Measurements from ENCODE around the gene SLCO2A1.

Gene SLCO2A1

DNA sequence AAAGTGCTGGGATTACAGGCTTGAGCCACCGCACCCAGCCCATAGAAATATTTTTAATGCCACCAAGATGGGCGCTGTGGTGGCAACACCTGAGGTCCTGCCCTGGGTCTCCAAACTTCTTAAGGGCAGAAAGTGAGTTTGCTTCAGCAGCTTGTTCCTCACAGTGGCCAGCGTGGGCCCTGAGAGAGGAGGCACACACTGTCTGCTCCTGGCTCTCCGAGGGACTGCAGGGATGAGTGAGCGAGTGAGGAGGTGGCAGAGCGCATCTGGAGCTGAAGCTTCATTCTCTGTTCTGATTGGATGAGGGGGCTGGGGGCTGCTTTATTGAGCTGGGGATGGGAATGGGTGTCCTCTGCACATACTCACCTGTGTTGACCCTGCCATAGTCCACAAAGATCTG is 76.4 kb downstream of the SLCO2A1 start:
- Histone ChIP-seq H3K9ac (ENCODE audit: low read length) (no peak overlapping the region), H3K36me3 (ENCODE audit: low read length) (no peaks in the 10 kb centered on the region), H3F3A (ENCODE audit: insufficient read depth) (no peaks in the 10 kb centered on the region), H3K9me3 (ENCODE audit: insufficient read depth, low read length) (no peaks in the 10 kb centered on the region), H3K4me3 (ENCODE audit: insufficient read depth, low read length, poor library complexity, severe bottlenecking) (no peak overlapping the region), H3K27ac (ENCODE audit: low read depth, low read length) (no peak overlapping the region), H2AFZ (ENCODE audit: low read depth, low read length, severe bottlenecking) (no peak overlapping the region), H4K20me1 (ENCODE audit: low read depth, low read length) (no peaks in the 10 kb centered on the region), H3K79me2 (ENCODE audit: insufficient read depth, low read length) (no peaks in the 10 kb centered on the region), H3K9me2 (replicated peaks; ENCODE audit: insufficient read depth, low read length) (no peaks in the 10 kb centered on the region), H3K4me2 (ENCODE audit: low read depth, low read length, poor library complexity, severe bottlenecking) (no peak overlapping the region), H3K27me3 (ENCODE audit: low read length) (no peaks in the 10 kb centered on the region)
- TF ChIP-seq CTCF (IDR thresholded peaks at IDR 0.05; ENCODE audit: insufficient read depth, low read length, poor library complexity, severe bottlenecking) (no peak), EZH2phosphoT487 (conservative IDR thresholded peaks at IDR 0.05; ENCODE audit: low read length) (no peak)

DNA sequence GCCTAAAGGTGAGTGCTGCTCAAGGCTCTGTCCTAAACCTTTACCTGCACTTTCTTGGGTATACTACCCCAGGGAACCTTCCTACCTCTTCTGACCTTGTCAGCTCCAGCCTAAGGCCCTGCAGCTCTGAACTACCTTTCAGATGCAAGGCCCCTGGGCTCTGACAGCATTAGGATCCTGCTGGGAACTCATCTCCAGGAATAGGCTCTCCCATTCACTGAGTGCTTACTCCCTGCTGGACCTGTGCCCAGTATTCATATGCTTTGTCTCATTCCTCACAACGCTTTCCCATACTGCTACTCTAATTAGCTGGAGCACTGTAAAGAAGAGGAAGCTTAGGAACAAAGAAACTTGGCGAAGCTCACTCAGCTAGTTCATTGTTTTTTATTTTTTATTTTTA is 80.3 kb downstream of the SLCO2A1 start:
- Histone ChIP-seq H3K9ac (ENCODE audit: low read length) (no peak overlapping the region), H3K79me2 (ENCODE audit: insufficient read depth, low read length) (no peaks in the 10 kb centered on the region), H3K27ac (ENCODE audit: low read depth, low read length) (no peak overlapping the region), H3K9me2 (replicated peaks; ENCODE audit: insufficient read depth, low read length) (no peaks in the 10 kb centered on the region), H3K9me3 (ENCODE audit: insufficient read depth, low read length) (no peaks in the 10 kb centered on the region), H3K27me3 (ENCODE audit: low read length) (no peaks in the 10 kb centered on the region), H4K20me1 (ENCODE audit: low read depth, low read length) (no peaks in the 10 kb centered on the region), H3K4me3 (ENCODE audit: insufficient read depth, low read length, poor library complexity, severe bottlenecking) (no peak overlapping the region), H3K36me3 (ENCODE audit: low read length) (no peaks in the 10 kb centered on the region), H2AFZ (ENCODE audit: low read depth, low read length, severe bottlenecking) (no peak overlapping the region), H3K4me2 (ENCODE audit: low read depth, low read length, poor library complexity, severe bottlenecking) (no peak overlapping the region), H3F3A (ENCODE audit: insufficient read depth) (no peaks in the 10 kb centered on the region)
- TF ChIP-seq EZH2phosphoT487 (conservative IDR thresholded peaks at IDR 0.05; ENCODE audit: low read length) (no peak), CTCF (IDR thresholded peaks at IDR 0.05; ENCODE audit: insufficient read depth, low read length, poor library complexity, severe bottlenecking) (no peak)

DNA sequence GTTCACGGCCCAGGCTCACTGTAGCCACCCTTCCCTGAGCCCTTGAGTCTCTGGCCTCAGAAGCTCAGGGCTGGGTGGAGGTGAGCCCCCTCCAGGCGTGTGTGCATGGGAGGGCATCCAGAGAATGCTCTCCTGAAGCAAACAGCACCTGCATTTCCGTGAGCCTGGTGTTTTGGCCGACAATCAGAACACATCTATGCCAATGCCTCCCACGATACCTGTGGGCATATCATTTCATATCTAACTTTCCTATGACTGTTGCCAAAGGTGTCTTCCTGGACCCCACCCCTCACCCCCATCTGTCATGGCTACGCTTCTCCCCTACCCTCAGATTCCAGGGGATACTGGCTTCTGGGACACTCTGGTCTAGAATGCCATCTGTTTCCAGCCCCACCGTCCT is 80.7 kb downstream of the SLCO2A1 start:
- H3K9me2 ChIP-seq (replicated peaks; ENCODE audit: insufficient read depth, low read length), result no peaks in the 10 kb centered on the region
- H2AFZ ChIP-seq (ENCODE audit: low read depth, low read length, severe bottlenecking), result no peak overlapping the region
- H3K4me2 ChIP-seq (ENCODE audit: low read depth, low read length, poor library complexity, severe bottlenecking), result no peak overlapping the region
- H3K79me2 ChIP-seq (ENCODE audit: insufficient read depth, low read length), result no peaks in the 10 kb centered on the region
- H3K4me3 ChIP-seq (ENCODE audit: insufficient read depth, low read length, poor library complexity, severe bottlenecking), result no peak overlapping the region
- H3K27ac ChIP-seq (ENCODE audit: low read depth, low read length), result no peak overlapping the region
- H3K36me3 ChIP-seq (ENCODE audit: low read length), result no peaks in the 10 kb centered on the region
- H3K9me3 ChIP-seq (ENCODE audit: insufficient read depth, low read length), result no peaks in the 10 kb centered on the region
- no peak overlapping the region for H3K9ac ChIP-seq (ENCODE audit: low read length)
- no peak for TF ChIP-seq CTCF (IDR thresholded peaks at IDR 0.05; ENCODE audit: insufficient read depth, low read length, poor library complexity, severe bottlenecking)
- TF ChIP-seq EZH2phosphoT487 (conservative IDR thresholded peaks at IDR 0.05; ENCODE audit: low read length), result no peak
- no peaks in the 10 kb centered on the region for H3K27me3 ChIP-seq (ENCODE audit: low read length)
- H3F3A ChIP-seq (ENCODE audit: insufficient read depth), result no peaks in the 10 kb centered on the region
- H4K20me1 ChIP-seq (ENCODE audit: low read depth, low read length), result no peaks in the 10 kb centered on the region

Measured in SU-DHL-6 (cell line).